HG02943 (cell line): ENCODE measurements around the gene ZYX.
"Not testable (repeated sequence)": the region's sequence is repeated elsewhere in the genome, so short reads cannot be mapped to it uniquely, and the experiment has no call there.

Experiments
- ATAC-seq: cut with Tn5 transposase; IDR thresholded peaks from one replicate; pipeline ENCODE4 v1.9.1; 2021; ENCODE audit warnings: mild to moderate bottlenecking, low read depth, moderate library complexity; ENCODE audit not compliant: unreplicated experiment

Gene ZYX

GRCh38 chr7:143415742-143416397 lies 34.7 kb downstream of the ZYX start:
- ATAC-seq, result no peak

GRCh38 chr7:143416565-143417149 lies 35.5 kb downstream of the ZYX start:
- peak; percentile 63 for ATAC-seq

- no peak for ATAC-seq
Measured at GRCh38 chr7:143417734-143418383, 36.7 kb downstream of the ZYX start.

- no peak for ATAC-seq
Measured at GRCh38 chr7:143418681-143419458, 37.7 kb downstream of the ZYX start.

- ATAC-seq, result no peak
Measured at GRCh38 chr7:143419880-143420279, 38.7 kb downstream of the ZYX start.

GRCh38 chr7:143420624-143421023 lies 39.5 kb downstream of the ZYX start:
- not testable (repeated sequence) for ATAC-seq

- no peak for ATAC-seq
Measured at GRCh38 chr7:143422033-143422432, 40.9 kb downstream of the ZYX start.

GRCh38 chr7:143424476-143424875 lies 43.3 kb downstream of the ZYX start:
- ATAC-seq, result not testable (repeated sequence)

- no peak for ATAC-seq
Measured at GRCh38 chr7:143426479-143427142, 45.5 kb downstream of the ZYX start.

GRCh38 chr7:143429770-143430698 lies 48.9 kb downstream of the ZYX start:
- ATAC-seq, result no peak

GRCh38 chr7:143431109-143431508 lies 50.0 kb downstream of the ZYX start:
- ATAC-seq, result no peak

- no peak for ATAC-seq
Measured at GRCh38 chr7:143433759-143434158, 52.6 kb downstream of the ZYX start.

GRCh38 chr7:143434660-143435059 lies 53.5 kb downstream of the ZYX start:
- no peak for ATAC-seq

- no peak for ATAC-seq
Measured at GRCh38 chr7:143435266-143435665, 54.1 kb downstream of the ZYX start.

GRCh38 chr7:143436325-143436946 lies 55.3 kb downstream of the ZYX start:
- ATAC-seq, result peak; percentile 84

- ATAC-seq, result no peak
Measured at GRCh38 chr7:143437578-143437977, 56.4 kb downstream of the ZYX start.

- no peak for ATAC-seq
Measured at GRCh38 chr7:143439866-143440265, 58.7 kb downstream of the ZYX start.
